Prostate gland (tissue), 2 donors: ENCODE data around the gene NNAT. TPM values are rescaled to one million over a fixed set of nuclear protein-coding genes. Genes with fewer than 3 reads are reported as not detected.

ENCODE experiments used
- DNase-seq: peaks from one replicate; pipeline ENCODE4 v3.0.0-alpha.2; 2019; ENCODE audit warnings: low spot score
- H3K27ac ChIP-seq, 2 donors: fragments of 200-600 bp; sonication (generic); 2 replicates each; pipeline ENCODE4 v1.5.1; 2017 to 2019
- H3K27me3 ChIP-seq: fragments of 200-600 bp; sonication (generic); replicated peaks from 2 replicates; pipeline ENCODE4 v1.5.1; 2019; ENCODE audit not compliant: insufficient read depth
- H3K36me3 ChIP-seq, 2 donors: fragments of 200-600 bp; sonication (generic); 1 replicate in 1 of 2; 2 replicates in 1 of 2; pipeline versions ENCODE4 v1.5.1 to v1.8.1; 2017 to 2019
- H3K4me1 ChIP-seq: fragments of 200-600 bp; sonication (generic); replicated peaks from 2 replicates; pipeline ENCODE4 v1.5.1; 2019
- H3K4me3 ChIP-seq, 2 donors: fragments of 200-600 bp; sonication (generic); 2 replicates each; pipeline ENCODE4 v1.5.1; 2017 to 2019
- H3K9me3 ChIP-seq: fragments of 200-600 bp; sonication (generic); 2 replicates; pipeline ENCODE4 v1.5.1; 2017
- CTCF ChIP-seq, 4 experiments: fragments of 200-600 bp in 2 of 4; fragments of 450-650 bp in 2 of 4; sonication (generic) in 2 of 4; IDR thresholded peaks; 1 replicate in 3 of 4; 2 replicates in 1 of 4; pipeline ENCODE4 v1.5.1; 2016 to 2019; ENCODE audit warnings: antibody characterized with exemption in 4 of 4, mild to moderate bottlenecking in 2 of 4, moderate library complexity in 2 of 4
- POLR2A ChIP-seq: fragments of 450-650 bp; IDR thresholded peaks from one replicate; pipeline ENCODE4 v1.6.1; 2016; ENCODE audit warnings: antibody characterized with exemption, mild to moderate bottlenecking
- POLR2AphosphoS5 ChIP-seq: sonication (generic); formaldehyde crosslinking; IDR thresholded peaks from one replicate; pipeline ENCODE4 v1.6.1; 2017; ENCODE audit warnings: antibody characterized with exemption
- WGBS: methylation state at CpG from one replicate; pipeline ENCODE4 v1.1.5; 2018; 5-methylcytosine and 5-hydroxymethylcytosine counted together
- intact Hi-C: fragments of 100-400 bp; cut with DNase I; formaldehyde crosslinking; loops from one replicate; pipeline ENCODE4 v1.14.2; 2022
- total RNA-seq, 2 donors: library from RNA; depleted of rRNA; stranded (reverse); fragments of >200 nt; gene quantifications; one replicate each; pipeline ENCODE4 v1.1.0, GENCODE V29; 2016

NNAT gene
- total RNA-seq, 2 donors from 2014 or later, result 0.41 to 4.3 TPM

DNA sequence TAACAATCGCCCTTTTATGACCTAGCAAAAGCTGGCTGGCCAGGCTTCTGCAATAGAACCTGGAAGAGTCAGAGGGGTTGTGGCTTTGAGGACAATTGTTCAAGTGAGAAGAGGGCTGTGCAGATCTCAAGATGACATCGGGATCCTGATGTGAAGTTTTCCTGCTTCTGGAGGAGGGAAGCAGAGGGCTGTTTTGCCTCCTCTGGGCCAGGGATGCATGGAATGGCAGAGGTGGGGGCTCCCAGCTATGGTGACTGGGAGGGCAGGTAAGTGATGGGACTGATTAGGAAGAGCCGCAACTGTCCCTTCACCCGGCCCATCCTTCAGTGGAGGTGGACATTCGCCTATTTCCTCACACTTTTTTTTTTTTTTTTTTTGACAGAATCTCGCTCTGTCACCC is 50.0 kb downstream of the NNAT start:
- 77% methylated on average over 6 of the region's 6 CpGs for WGBS
- no peak for TF ChIP-seq CTCF (IDR thresholded peaks at IDR 0.05)
- TF ChIP-seq POLR2AphosphoS5, result no peak
- TF ChIP-seq POLR2A, result no peak

More for the DNA sequence above, 50.0 kb downstream of the NNAT start:
- no peaks in the 10 kb centered on the region for H3K36me3 ChIP-seq
- no peak overlapping the region for H3K27ac ChIP-seq
- intact Hi-C loops, result no loop called here
- no peaks in the 10 kb centered on the region for H3K9me3 ChIP-seq
- no peaks in the 10 kb centered on the region for H3K4me1 ChIP-seq
- DNase-seq, result no peak
- no peaks in the 10 kb centered on the region for H3K27me3 ChIP-seq
- H3K4me3 ChIP-seq, result no peak overlapping the region

Other genes with a start within 250 kb of the NNAT start
- gene MANBAL, start 231.6 kb upstream of the NNAT start, total RNA-seq, result 10 to 100 TPM; 28.9 to 39.4 TPM
- 100 to 1,000 TPM in 1 of 2 donors, 10 to 100 TPM in 1; 61.2 to 149 TPM for gene SRC, start 175.1 kb upstream of the NNAT start, total RNA-seq
- gene BLCAP, start 6.6 kb downstream of the NNAT start, total RNA-seq, result 100 to 1,000 TPM in 1 of 2 donors, 10 to 100 TPM in 1; 93.0 to 101 TPM
- 10 to 100 TPM; 29.9 to 61.0 TPM for gene CTNNBL1, start 172.8 kb downstream of the NNAT start, total RNA-seq